KOPT-K1 (cell line): Measurements from ENCODE around the gene PPIL4.
"Not testable (repeated sequence)": the region's sequence is repeated elsewhere in the genome, so short reads cannot be mapped to it uniquely, and the experiment has no call there.

ENCODE experiments used
- H3K27ac ChIP-seq: fragments of 200-600 bp; sonication (generic); 2 replicates; pipeline ENCODE4 v1.5.1; 2016; ENCODE audit warnings: antibody characterized with exemption, mild to moderate bottlenecking, low read depth, low read length; ENCODE audit not compliant: poor library complexity, severe bottlenecking
- H3K36me3 ChIP-seq: fragments of 200-600 bp; sonication (generic); 2 replicates; pipeline ENCODE4 v1.5.1; 2017; ENCODE audit warnings: antibody characterized with exemption, mild to moderate bottlenecking, low read length, moderate library complexity; ENCODE audit not compliant: insufficient read depth
- H3K9me3 ChIP-seq: fragments of 200-600 bp; sonication (generic); 2 replicates; pipeline ENCODE4 v1.5.1; 2017; ENCODE audit warnings: antibody characterized with exemption, low read length, mild to moderate bottlenecking; ENCODE audit not compliant: insufficient read depth, poor library complexity, severe bottlenecking

Gene PPIL4

GRCh38 chr6:149480502-149481280 lies 65.2 kb downstream of the PPIL4 start:
- H3K27ac ChIP-seq, result no peak overlapping the region

GRCh38 chr6:149478631-149479314 lies 67.1 kb downstream of the PPIL4 start:
- no peak overlapping the region for H3K27ac ChIP-seq
- no peaks in the 10 kb centered on the region for H3K36me3 ChIP-seq
- no peaks in the 10 kb centered on the region for H3K9me3 ChIP-seq

More at GRCh38 chr6:149480502-149481280, 65.2 kb downstream of the PPIL4 start:
- Histone ChIP-seq H3K9me3 (no peaks in the 10 kb centered on the region), H3K36me3 (no peaks in the 10 kb centered on the region)

GRCh38 chr6:149477544-149477943 lies 68.3 kb downstream of the PPIL4 start:
- no peaks in the 10 kb centered on the region for H3K36me3 ChIP-seq

GRCh38 chr6:149476789-149477455 lies 68.9 kb downstream of the PPIL4 start:
- Histone ChIP-seq H3K36me3 (no peaks in the 10 kb centered on the region), H3K9me3 (no peaks in the 10 kb centered on the region), H3K27ac (no peak overlapping the region)

More at GRCh38 chr6:149477544-149477943, 68.3 kb downstream of the PPIL4 start:
- Histone ChIP-seq H3K9me3 (no peaks in the 10 kb centered on the region), H3K27ac (no peak overlapping the region)

- Histone ChIP-seq H3K9me3 (no peaks in the 10 kb centered on the region), H3K27ac (no peak overlapping the region), H3K36me3 (no peaks in the 10 kb centered on the region)
Measured at GRCh38 chr6:149474108-149474935, 71.5 kb downstream of the PPIL4 start.

- Histone ChIP-seq H3K9me3 (no peaks in the 10 kb centered on the region), H3K27ac (no peak overlapping the region), H3K36me3 (no peaks in the 10 kb centered on the region)
Measured at GRCh38 chr6:149473080-149474052, 72.5 kb downstream of the PPIL4 start.

GRCh38 chr6:149472241-149472640 lies 73.6 kb downstream of the PPIL4 start:
- Histone ChIP-seq H3K9me3 (no peaks in the 10 kb centered on the region), H3K27ac (no peak overlapping the region), H3K36me3 (no peaks in the 10 kb centered on the region)

GRCh38 chr6:149471801-149472200 lies 74.0 kb downstream of the PPIL4 start:
- Histone ChIP-seq H3K27ac (no peak overlapping the region), H3K36me3 (no peaks in the 10 kb centered on the region)

GRCh38 chr6:149470948-149471347 lies 74.9 kb downstream of the PPIL4 start:
- Histone ChIP-seq H3K27ac (no peak overlapping the region), H3K36me3 (no peaks in the 10 kb centered on the region), H3K9me3 (no peaks in the 10 kb centered on the region)

More at GRCh38 chr6:149471801-149472200, 74.0 kb downstream of the PPIL4 start:
- H3K9me3 ChIP-seq, result no peaks in the 10 kb centered on the region

GRCh38 chr6:149468179-149468578 lies 77.7 kb downstream of the PPIL4 start:
- H3K36me3 ChIP-seq, result no peaks in the 10 kb centered on the region
- H3K27ac ChIP-seq, result no peak overlapping the region
- H3K9me3 ChIP-seq, result no peaks in the 10 kb centered on the region

- Histone ChIP-seq H3K9me3 (no peaks in the 10 kb centered on the region), H3K36me3 (no peaks in the 10 kb centered on the region), H3K27ac (no peak overlapping the region)
Measured at GRCh38 chr6:149467265-149467664, 78.6 kb downstream of the PPIL4 start.

GRCh38 chr6:149464411-149464810 lies 81.4 kb downstream of the PPIL4 start:
- Histone ChIP-seq H3K36me3 (no peaks in the 10 kb centered on the region), H3K27ac (no peak overlapping the region), H3K9me3 (no peaks in the 10 kb centered on the region)

GRCh38 chr6:149463781-149464180 lies 82.1 kb downstream of the PPIL4 start:
- no peaks in the 10 kb centered on the region for H3K36me3 ChIP-seq
- no peaks in the 10 kb centered on the region for H3K9me3 ChIP-seq
- H3K27ac ChIP-seq, result no peak overlapping the region

GRCh38 chr6:149462712-149463111 lies 83.1 kb downstream of the PPIL4 start:
- H3K9me3 ChIP-seq, H3K36me3 ChIP-seq, H3K27ac ChIP-seq: not testable (repeated sequence)
